Lung microvascular endothelial cell (primary cell): Measurements from ENCODE around the gene GNA12. TPM values are rescaled to one million over a fixed set of nuclear protein-coding genes. Genes with fewer than 3 reads are reported as not detected.

Source experiments
- DNase-seq, 2 donors: peaks; one replicate each; pipeline versions ENCODE4 v3.0.0 to v3.0.0-alpha.2; 2010; ENCODE audit warnings: low read depth in 2 of 2
- total RNA-seq: library from RNA; depleted of rRNA; stranded (reverse); fragments of >200 nt; gene quantifications from 2 replicates; pipeline ENCODE4 v1.2.1, GENCODE V29; 2014

GNA12 gene
- total RNA-seq, 1 donor from 2014 or later = 27.2 TPM

- peak; percentile 48 to 71 for DNase-seq
Observed at GRCh38 chr7:2717293-2718261, 126.5 kb downstream of the GNA12 start.

- DNase-seq = no peak
Observed at GRCh38 chr7:2716906-2717292, 127.2 kb downstream of the GNA12 start.

- DNase-seq = no peak
Observed at GRCh38 chr7:2716488-2716887, 127.6 kb downstream of the GNA12 start.

- DNase-seq = no peak
Observed at GRCh38 chr7:2715341-2716231, 128.5 kb downstream of the GNA12 start.

GRCh38 chr7:2714636-2715035, 129.5 kb downstream of the GNA12 start:
- no peak for DNase-seq

GRCh38 chr7:2713978-2714377, 130.1 kb downstream of the GNA12 start:
- no peak for DNase-seq

- peak; percentile 17 to 41 for DNase-seq
Observed at GRCh38 chr7:2713370-2713769, 130.7 kb downstream of the GNA12 start.

GRCh38 chr7:2711895-2712675, 132.0 kb downstream of the GNA12 start:
- DNase-seq = no peak

- no peak for DNase-seq
Observed at GRCh38 chr7:2710901-2711551, 133.1 kb downstream of the GNA12 start.

GRCh38 chr7:2710286-2710655, 133.8 kb downstream of the GNA12 start:
- no peak for DNase-seq

- peak; percentile 58 to 81 for DNase-seq
Observed at GRCh38 chr7:2709553-2710285, 134.4 kb downstream of the GNA12 start.

GRCh38 chr7:2708547-2709310, 135.4 kb downstream of the GNA12 start:
- DNase-seq = no peak

GRCh38 chr7:2708041-2708440, 136.1 kb downstream of the GNA12 start:
- DNase-seq = no peak

GRCh38 chr7:2707481-2707880, 136.6 kb downstream of the GNA12 start:
- no peak for DNase-seq

GRCh38 chr7:2706685-2707126, 137.4 kb downstream of the GNA12 start:
- DNase-seq = no peak

- no peak for DNase-seq
Observed at GRCh38 chr7:2705371-2706096, 138.6 kb downstream of the GNA12 start.

GRCh38 chr7:2702594-2702957, 141.5 kb downstream of the GNA12 start:
- no peak for DNase-seq

GRCh38 chr7:2701832-2702593, 142.1 kb downstream of the GNA12 start:
- no peak for DNase-seq
